ENCODE results near the gene PTX4. TPM values are rescaled to one million over a fixed set of nuclear protein-coding genes. Genes with fewer than 3 reads are reported as not detected.

Gene PTX4, protein sequence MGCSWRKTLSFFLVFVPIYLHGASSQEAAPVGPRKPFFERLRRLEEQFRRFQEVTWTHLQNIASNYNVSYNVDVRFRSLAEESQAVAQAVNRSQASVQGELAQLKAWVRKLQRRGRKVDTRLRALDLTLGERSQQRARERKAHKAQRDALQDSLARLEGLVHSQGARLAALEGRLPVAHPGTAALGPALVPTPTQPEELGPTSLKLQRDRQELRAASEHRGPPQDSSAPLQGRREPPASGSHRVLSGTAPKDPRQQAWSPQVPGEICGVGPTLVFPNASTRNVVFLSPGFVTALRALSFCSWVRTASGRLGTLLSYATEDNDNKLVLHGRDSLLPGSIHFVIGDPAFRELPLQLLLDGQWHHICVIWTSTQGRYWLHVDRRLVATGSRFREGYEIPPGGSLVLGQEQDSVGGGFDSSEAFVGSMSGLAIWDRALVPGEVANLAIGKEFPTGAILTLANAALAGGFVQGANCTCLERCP
- polyA plus RNA-seq (ENCODE audit: insufficient read length in 10 of 10), result 1 to 10 TPM in 2 of 10 donors, under 1 TPM in 8; 0.13 to 1.5 (median 0.53) TPM
- long read RNA-seq, donor 1, result 0 reads
- long read RNA-seq, donor 2, result 0 reads
- long read RNA-seq, donor 3, result 0 reads
- long read RNA-seq, donor 4, result 0 reads
- long read RNA-seq, donor 5, result 0 reads
- long read RNA-seq, donor 6, result 0 reads
- long read RNA-seq, donor 7, result 0 reads
- long read RNA-seq, donor 8, result 0 reads
- long read RNA-seq, donor 9, result 0 reads

DNA sequence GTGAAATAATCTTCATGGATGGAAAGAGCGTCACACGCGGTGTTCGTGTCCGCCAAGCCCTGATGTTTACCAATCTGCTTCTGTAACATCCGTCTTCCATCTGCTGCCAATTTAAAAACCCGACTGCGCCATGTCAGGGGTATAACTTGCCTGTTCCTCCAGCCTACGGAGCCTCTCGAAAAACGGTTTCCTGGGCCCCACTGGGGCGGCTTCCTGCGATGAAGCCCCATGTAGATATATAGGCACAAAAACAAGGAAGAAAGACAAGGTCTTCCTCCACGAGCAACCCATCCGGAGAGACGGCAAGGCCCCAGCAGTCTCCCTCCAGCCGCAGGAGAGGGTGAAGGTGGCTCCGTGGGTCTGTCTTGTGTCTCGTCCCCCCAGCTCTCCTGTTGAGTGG is at the start of gene PTX4:
TSS of gene PTX4 (minus strand) at position 326 of the 400 bp plus-strand sequence. CDS start at position 291, 35 bp downstream.
- DNase-seq, result no peak

DNA sequence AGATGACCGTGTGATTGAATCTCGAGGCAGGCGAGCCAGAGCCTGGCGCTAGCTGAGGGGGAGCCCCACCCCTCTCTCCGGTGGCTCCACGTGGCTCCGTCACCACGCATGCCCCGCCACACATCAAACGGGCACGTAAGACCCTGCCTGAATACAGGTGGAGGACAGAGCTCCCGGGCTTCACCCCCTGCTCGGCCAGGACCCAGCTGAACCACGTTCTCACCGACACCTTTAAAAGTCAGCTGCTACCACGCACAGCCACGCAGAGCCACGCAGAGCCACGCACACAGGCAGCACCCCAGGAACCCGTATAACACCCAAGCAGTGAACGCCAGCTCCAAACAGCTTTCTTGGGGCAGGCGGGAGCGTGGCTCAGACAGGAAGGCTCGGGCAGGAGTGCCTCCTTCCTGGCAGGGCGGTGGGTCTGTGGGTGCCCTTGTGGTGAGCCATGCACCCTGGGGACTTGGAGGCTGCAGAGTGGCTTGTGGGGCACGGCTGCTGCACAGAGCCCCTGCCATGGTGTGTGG is 49.1 kb upstream of the PTX4 start:
- DNase-seq, result no peak

- no peak for DNase-seq
Observed at GRCh38 chr16:1537138-1537577, 48.4 kb upstream of the PTX4 start.

DNA sequence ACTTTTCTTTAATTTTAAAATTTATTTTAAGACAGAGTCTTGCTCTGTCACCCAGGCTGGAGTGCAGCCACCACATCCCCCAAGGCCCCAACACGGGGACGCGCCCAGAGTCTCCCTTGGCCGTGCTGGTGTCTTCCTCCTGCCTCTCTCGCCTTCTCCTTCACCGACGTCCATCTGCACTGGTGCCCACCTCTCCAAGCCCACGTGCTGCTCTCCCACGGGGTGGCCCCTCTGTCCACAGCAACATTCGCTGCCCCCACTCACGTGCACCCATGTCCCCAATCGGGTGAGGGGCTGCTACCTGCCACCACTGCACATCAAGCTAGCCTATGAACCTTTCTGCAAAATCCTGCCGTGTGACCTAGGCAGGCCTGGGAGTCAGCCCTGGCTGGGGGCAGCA is 47.9 kb upstream of the PTX4 start:
- DNase-seq, result no peak

DNA sequence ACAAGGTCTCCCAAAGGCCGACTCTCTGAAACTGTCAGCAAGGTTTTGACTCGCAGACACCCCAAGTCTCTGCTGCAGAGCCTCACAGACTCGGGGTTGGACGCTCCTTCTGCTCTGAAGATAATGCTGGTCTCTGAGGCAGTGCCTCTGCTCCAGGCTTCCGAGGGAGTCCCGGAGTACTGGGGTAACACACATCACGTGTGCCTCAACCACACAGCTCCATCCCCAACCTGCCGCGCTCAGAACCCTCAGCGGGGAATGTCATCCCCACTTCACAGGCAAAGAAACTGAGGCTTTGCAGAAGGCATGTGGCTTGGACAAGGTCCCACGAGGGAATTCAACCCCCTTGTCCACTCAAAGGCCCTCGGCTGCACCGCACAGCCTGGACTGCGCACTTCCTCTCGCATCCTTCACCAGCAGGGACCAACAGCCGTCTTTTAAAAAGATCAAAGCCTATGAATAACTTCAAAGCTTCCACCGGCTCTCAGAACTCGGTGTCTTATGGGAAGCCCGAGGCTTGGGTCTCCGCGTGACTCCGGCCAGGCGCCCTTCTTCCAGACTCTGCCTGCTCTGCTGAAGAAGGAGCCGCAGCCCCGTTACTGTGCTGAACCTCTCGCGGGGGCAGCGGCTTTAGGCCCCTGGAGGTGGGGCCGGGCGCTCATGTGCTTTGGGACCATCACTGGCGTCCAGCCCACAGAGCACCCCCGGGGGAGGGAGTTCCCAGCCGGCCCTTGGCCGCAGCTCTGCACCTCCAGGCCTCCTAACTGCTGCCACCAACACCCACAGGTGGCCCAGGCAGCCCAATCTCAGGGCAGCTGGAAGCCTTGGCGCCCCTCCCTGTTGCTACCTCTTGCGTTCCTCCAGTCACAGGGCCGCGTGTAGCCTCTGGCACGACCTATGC is 46.9 kb upstream of the PTX4 start:
- DNase-seq, result no peak

GRCh38 chr16:1534021-1535020 is 45.6 kb upstream of the PTX4 start:
- peak in 1 of 3 donors; percentile 56 for DNase-seq

DNA sequence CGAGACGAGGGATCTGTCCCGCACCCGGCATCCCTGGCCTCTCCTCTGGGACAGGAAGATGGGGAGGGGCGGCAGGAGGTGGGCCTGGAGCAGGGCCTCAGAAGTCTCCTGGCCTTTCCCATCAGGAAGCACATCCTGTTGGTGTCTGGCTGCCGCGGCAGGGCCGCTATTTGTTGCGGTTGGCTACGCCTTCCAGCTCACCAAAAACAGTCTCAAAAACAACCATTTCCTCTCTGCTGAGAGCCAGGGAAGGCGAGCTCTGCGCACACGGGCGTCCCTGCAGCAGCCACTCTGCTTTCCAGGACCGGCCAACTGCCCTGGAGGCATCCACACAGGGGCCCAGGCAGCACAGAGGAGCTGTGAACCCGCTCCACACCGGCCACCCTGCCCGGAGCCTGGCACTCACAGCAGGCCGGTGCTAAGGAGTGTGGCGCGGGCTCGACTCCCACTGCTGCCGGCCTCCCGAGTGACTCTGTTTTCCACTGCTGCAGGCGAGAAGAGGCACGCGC is 44.8 kb upstream of the PTX4 start, which contains the start of gene TMEM204:
TSS of gene TMEM204 (plus strand) at position 224 of the 509 bp plus-strand sequence. CDS start 610 bp downstream, outside the sequence.
- DNase-seq, result peak; percentile 71 to 91 (median 72)

DNA sequence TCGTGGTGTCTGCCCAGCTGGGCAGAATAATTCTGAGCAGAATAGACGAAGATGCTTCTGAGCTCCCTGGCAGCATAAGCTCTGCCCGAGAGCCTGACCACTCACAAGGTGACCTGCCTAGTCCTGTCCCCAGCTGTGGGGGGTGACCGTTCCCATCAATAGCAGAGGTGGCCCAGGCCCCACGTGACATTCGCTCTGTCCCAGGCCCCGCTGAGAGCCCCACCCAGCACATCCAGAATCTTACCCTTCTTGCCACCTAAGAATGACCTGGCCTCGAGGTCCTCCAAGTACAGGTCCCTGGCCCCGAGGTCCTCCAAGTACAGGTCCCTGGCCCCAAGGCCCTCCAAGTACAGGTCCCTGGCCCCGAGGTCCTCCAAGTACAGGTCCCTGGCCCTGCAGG is 44.0 kb upstream of the PTX4 start:
- no peak for DNase-seq

GRCh38 chr16:1532081-1532760 is 43.5 kb upstream of the PTX4 start:
- DNase-seq, result peak in 1 of 3 donors; percentile 78

DNA sequence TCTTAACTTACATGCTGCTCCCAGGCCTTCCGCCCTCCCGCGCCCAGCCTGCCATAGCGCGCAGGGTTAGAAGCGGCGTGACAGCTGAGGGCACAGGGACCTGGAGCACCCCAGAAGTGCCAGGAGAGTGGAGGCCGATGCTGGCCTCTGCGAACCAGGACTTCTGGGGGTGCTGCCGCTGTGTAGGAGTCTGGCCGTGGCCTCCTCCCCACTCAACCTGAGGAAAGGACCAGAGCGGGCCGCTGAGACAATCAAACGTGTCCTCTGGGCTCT is 42.8 kb upstream of the PTX4 start:
- DNase-seq, result no peak

- DNase-seq, result peak; percentile 71 to 89 (median 75)
Observed at GRCh38 chr16:1530883-1531637, 42.3 kb upstream of the PTX4 start.

DNA sequence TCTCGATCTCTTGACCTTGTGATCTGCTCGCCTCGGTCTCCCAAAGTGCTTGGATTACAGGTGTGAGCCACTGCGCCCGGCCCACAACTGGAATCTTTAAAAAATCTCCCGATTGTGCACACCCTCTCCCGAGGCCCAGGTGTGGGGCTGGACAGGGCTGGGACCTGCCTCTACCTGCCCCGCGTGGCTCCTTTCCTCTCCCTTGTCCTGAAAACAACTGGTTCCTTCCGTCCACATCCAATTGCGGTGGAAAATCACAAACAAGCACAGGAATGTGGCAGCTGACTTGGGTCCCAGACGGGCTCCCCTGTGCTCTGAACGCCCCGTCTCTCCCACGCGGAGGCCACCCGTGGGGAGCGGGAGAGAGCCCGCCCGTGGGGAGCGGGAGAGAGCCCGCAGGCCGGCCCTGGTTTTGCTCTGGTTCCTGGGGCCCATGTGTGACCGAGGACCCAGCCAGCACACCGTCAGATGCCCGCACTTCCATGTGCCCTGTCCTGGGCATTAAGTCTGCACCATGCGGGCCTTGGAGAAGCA is 41.7 kb upstream of the PTX4 start:
- DNase-seq, result no peak

GRCh38 chr16:1528921-1529537 is 40.3 kb upstream of the PTX4 start:
- DNase-seq, result no peak

DNA sequence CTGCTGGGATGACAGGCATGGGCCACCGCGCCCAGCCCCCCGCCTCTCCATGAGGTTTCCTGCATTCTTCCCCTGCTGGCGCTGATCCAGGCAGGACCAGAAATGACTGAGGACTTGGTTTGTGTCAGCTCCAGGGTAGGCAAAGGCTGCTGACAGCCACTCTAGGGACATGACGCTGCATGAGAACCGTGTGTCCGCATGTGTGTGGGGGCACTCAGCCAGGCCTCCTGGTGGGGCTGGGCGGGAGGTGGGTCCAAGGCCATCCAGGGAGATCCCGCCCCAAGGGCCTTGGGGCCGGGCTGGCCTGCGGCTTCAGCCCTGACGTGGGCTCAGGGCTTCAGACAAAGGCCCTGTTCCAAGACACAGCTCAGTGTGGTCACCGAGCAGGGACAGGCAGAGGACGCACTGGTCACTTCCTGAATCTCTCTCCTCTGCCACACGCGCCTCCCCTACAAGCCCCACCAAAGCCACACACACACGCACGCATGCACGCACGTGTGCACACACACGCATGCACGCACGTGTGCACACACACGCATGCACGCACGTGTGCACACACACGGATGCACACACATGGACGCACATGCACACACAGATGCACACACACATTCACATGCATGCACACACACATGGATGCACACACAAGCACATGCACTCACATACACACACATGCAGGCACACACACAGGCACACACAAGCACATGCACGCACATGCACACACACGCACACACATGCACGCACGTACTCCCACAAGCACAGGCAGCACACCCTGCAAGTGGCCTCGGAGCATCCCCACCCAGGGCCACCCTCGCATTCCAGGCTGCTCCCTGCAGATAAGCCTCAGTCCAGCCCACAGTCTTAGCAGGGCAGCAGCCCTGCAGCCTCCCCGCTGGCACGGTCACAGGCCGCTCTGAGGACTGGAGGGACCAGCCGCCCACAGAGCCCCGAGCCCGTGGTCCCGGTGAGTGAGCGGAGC is 39.4 kb upstream of the PTX4 start:
- peak in 1 of 3 donors; percentile 61 for DNase-seq

- DNase-seq, result no peak
Observed at GRCh38 chr16:1526608-1527555, 38.1 kb upstream of the PTX4 start.

All from muscle of back (tissue), 13 donors.